Gastrocnemius medialis (tissue), 4 donors: ENCODE results near the gene NEURL4.

Source experiments
- CTCF ChIP-seq, 5 experiments: fragments of 450-650 bp in 3 of 5; fragments of 200-600 bp in 2 of 5; sonication (generic) in 2 of 5; IDR thresholded peaks in 4 of 5; conservative IDR thresholded peaks in 1 of 5; 1 replicate in 4 of 5; 2 replicates in 1 of 5; pipeline ENCODE4 v1.5.1; 2016 to 2019; ENCODE audit warnings: antibody characterized with exemption in 5 of 5, mild to moderate bottlenecking in 3 of 5, moderate library complexity in 3 of 5
- POLR2A ChIP-seq, 2 donors: fragments of 450-650 bp; IDR thresholded peaks; one replicate each; pipeline ENCODE4 v1.6.1; 2017; ENCODE audit warnings: antibody characterized with exemption in 2 of 2, mild to moderate bottlenecking in 2 of 2, moderate library complexity in 2 of 2

- TF ChIP-seq POLR2A (IDR thresholded peaks at IDR 0.05) (peak; percentile 91 to 95), CTCF (IDR thresholded peaks at IDR 0.05 in 4 of 5, conservative IDR thresholded peaks at IDR 0.05 in 1 of 5) (no peak)
These were observed 47.8 kb downstream of the NEURL4 start, which contains the start of gene SLC2A4 for GRCh38 chr17:7281074-7281952.
